HCT116 (cell line): ENCODE data around the gene SECISBP2.
"Not testable (repeated sequence)": the region's sequence is repeated elsewhere in the genome, so short reads cannot be mapped to it uniquely, and the experiment has no call there.

Source experiments
- POLR2A ChIP-seq: IDR thresholded peaks from 2 replicates; pipeline ENCODE4 v1.7.0; 2011; ENCODE audit warnings: borderline replicate concordance; ENCODE audit not compliant: insufficient read depth, insufficient read length; ENCODE audit errors: extremely low read depth
- POLR2AphosphoS5 ChIP-seq: IDR thresholded peaks from 2 replicates; pipeline ENCODE4 v1.6.1; 2011; ENCODE audit warnings: mild to moderate bottlenecking, low read depth, low read length, moderate library complexity
- SIN3A ChIP-seq: IDR thresholded peaks from 2 replicates; pipeline ENCODE4 v1.6.1; 2012; ENCODE audit warnings: low read depth
- SRF ChIP-seq: IDR thresholded peaks from 2 replicates; pipeline ENCODE4 v1.6.1; 2012; ENCODE audit warnings: low read depth
- ZFX ChIP-seq: fragments of 450-650 bp; IDR thresholded peaks from 2 replicates; pipeline ENCODE4 v1.6.1; 2017
- ZNF274 ChIP-seq: fragments of 200-500 bp; sonication (Bioruptor generic); IDR thresholded peaks from 2 replicates; pipeline ENCODE4 v1.6.1; 2014; ENCODE audit warnings: mild to moderate bottlenecking, low read depth, low read length, inconsistent platforms
- TF ChIP-seq, protein P1 (sequence below), 3 experiments: fragments of 200-600 bp in 1 of 3; sonication (generic) in 1 of 3; IDR thresholded peaks in 2 of 3; conservative IDR thresholded peaks in 1 of 3; 2 replicates each; pipeline ENCODE4 v1.5.1; 2012 to 2017; ENCODE audit warnings: low read depth in 2 of 3, low read length in 2 of 3, antibody characterized with exemption in 1 of 3, borderline replicate concordance in 1 of 3, control low read depth in 1 of 3, mild to moderate bottlenecking in 1 of 3, mixed read lengths in 1 of 3, mixed run types in 1 of 3, moderate library complexity in 1 of 3; ENCODE audit not compliant: insufficient read depth in 1 of 3
- TF ChIP-seq, protein P2 (sequence below): IDR thresholded peaks from 2 replicates; pipeline ENCODE4 v1.6.1; 2012

DNA sequence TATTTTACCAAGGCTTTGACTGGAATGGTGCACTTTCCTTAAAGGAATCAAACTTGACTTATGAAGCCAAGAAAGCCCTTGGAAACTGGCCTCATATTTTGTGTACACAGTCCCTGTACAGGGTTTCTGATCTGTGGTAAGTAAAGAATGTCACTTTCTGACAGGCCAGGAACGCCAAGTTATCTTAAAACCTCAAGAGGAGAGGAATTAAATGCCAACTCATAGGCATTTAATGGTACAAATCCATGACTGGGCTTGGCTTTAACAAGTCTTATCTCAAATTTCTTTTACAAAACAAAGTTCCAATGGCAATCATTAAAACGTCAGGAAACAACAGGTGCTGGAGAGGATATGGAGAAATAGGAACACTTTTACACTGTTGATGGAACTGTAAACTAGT, 16.3 kb upstream of the SECISBP2 start:
- TF ChIP-seq, protein P1, sequence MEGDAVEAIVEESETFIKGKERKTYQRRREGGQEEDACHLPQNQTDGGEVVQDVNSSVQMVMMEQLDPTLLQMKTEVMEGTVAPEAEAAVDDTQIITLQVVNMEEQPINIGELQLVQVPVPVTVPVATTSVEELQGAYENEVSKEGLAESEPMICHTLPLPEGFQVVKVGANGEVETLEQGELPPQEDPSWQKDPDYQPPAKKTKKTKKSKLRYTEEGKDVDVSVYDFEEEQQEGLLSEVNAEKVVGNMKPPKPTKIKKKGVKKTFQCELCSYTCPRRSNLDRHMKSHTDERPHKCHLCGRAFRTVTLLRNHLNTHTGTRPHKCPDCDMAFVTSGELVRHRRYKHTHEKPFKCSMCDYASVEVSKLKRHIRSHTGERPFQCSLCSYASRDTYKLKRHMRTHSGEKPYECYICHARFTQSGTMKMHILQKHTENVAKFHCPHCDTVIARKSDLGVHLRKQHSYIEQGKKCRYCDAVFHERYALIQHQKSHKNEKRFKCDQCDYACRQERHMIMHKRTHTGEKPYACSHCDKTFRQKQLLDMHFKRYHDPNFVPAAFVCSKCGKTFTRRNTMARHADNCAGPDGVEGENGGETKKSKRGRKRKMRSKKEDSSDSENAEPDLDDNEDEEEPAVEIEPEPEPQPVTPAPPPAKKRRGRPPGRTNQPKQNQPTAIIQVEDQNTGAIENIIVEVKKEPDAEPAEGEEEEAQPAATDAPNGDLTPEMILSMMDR (IDR thresholded peaks at IDR 0.05 in 2 of 3, conservative IDR thresholded peaks at IDR 0.05 in 1 of 3; ENCODE audit: borderline replicate concordance in 1 of 3, insufficient read depth in 1 of 3, low read depth in 2 of 3, low read length in 2 of 3) = not testable (repeated sequence)
- TF ChIP-seq ZFX, SRF, SIN3A, POLR2A, ZNF274, POLR2AphosphoS5: not testable (repeated sequence)
- TF ChIP-seq, protein P2, sequence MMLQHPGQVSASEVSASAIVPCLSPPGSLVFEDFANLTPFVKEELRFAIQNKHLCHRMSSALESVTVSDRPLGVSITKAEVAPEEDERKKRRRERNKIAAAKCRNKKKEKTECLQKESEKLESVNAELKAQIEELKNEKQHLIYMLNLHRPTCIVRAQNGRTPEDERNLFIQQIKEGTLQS = not testable (repeated sequence)
